ENCODE results near the gene ADARB2.

GRCh38 chr10:1170867-1171180 lies 566.5 kb downstream of the ADARB2 start:
- TF ChIP-seq RCOR1 (IDR thresholded peaks at IDR 0.05; ENCODE audit: low read length), result no peak
- no peak for TF ChIP-seq CHD2 (IDR thresholded peaks at IDR 0.05; ENCODE audit: low read length, partially characterized antibody)
- no peak for TF ChIP-seq JUND (IDR thresholded peaks at IDR 0.05)
- no peak for TF ChIP-seq POLR2AphosphoS5 (IDR thresholded peaks at IDR 0.05; ENCODE audit: low read depth, low read length)
- TF ChIP-seq RAD21 (IDR thresholded peaks at IDR 0.05; ENCODE audit: low read length), result no peak
